Heart left ventricle (tissue), 16 donors: ENCODE results near the gene RNF4. TPM values are rescaled to one million over a fixed set of nuclear protein-coding genes. Genes with fewer than 3 reads are reported as not detected.

ENCODE experiments used
- ATAC-seq, 4 donors: fragments of 200-7000 bp; cut with Tn5 transposase; one replicate each; pipeline ENCODE4 v1.9.1; 2020 to 2022; ENCODE audit warnings: moderate library complexity in 4 of 4, mild to moderate bottlenecking in 3 of 4, moderate number of reproducible peaks in 1 of 4
- DNase-seq, 5 donors: peaks; one replicate each; pipeline ENCODE4 v3.0.0-alpha.2; 2020
- H3K27ac ChIP-seq, 12 donors: fragments of 200-600 bp; sonication (generic) in 4 of 12; one replicate each; pipeline versions ENCODE4 v1.5.0 to v1.8.0; 2016 to 2022; ENCODE audit warnings: mild to moderate bottlenecking in 2 of 12
- H3K27me3 ChIP-seq, 9 donors: fragments of 200-600 bp; sonication (generic) in 2 of 9; one replicate each; pipeline versions ENCODE4 v1.5.1 to v1.8.0; 2016 to 2022; ENCODE audit warnings: mild to moderate bottlenecking in 3 of 9
- H3K36me3 ChIP-seq, 9 donors: fragments of 200-600 bp; sonication (generic) in 2 of 9; one replicate each; pipeline versions ENCODE4 v1.5.0 to v1.8.0; 2018 to 2022; ENCODE audit warnings: mild to moderate bottlenecking in 2 of 9
- H3K4me1 ChIP-seq, 12 donors: fragments of 200-600 bp; sonication (generic) in 4 of 12; one replicate each; pipeline versions ENCODE4 v1.5.0 to v1.8.0; 2016 to 2022; ENCODE audit warnings: mild to moderate bottlenecking in 3 of 12
- H3K4me3 ChIP-seq, 12 donors: fragments of 200-600 bp; sonication (generic) in 4 of 12; one replicate each; pipeline versions ENCODE4 v1.5.0 to v1.8.0; 2017 to 2022; ENCODE audit warnings: mild to moderate bottlenecking in 9 of 12, moderate library complexity in 4 of 12
- H3K9me3 ChIP-seq, 12 donors: fragments of 200-600 bp; sonication (generic) in 4 of 12; one replicate each; pipeline versions ENCODE4 v1.5.0 to v1.8.0; 2016 to 2022; ENCODE audit warnings: mild to moderate bottlenecking in 1 of 12
- CTCF ChIP-seq, 12 donors: fragments of 200-600 bp; sonication (generic) in 4 of 12; IDR thresholded peaks; one replicate each; pipeline versions ENCODE4 v1.5.0 to v1.8.0; 2018 to 2022; ENCODE audit warnings: antibody characterized with exemption in 12 of 12, mild to moderate bottlenecking in 5 of 12
- POLR2A ChIP-seq, 2 donors: fragments of 450-650 bp; IDR thresholded peaks; one replicate each; pipeline ENCODE4 v1.6.1; 2017; ENCODE audit warnings: antibody characterized with exemption in 2 of 2, mild to moderate bottlenecking in 2 of 2, moderate library complexity in 2 of 2
- whole genome bisulfite sequencing, 4 donors: extraction: QIAGEN DNeasy Blood & Tissue Kit in 2 of 4; methylation state at CpG; one replicate each; pipeline versions ENCODE4 v1.1.5 to v1.1.7; 2013 to 2018; 5-methylcytosine and 5-hydroxymethylcytosine counted together
- intact Hi-C, 10 donors: fragments of 100-400 bp; cut with DNase I; formaldehyde crosslinking; loops; one replicate each; pipeline versions ENCODE4 v1.11.1 to v1.14.2; 2022
- polyA plus RNA-seq, 2 donors: library from polyadenylated mRNA; stranded (reverse); fragments of 200-250 nt; gene quantifications; one replicate each; pipeline ENCODE4 v1.2.3, GENCODE V29; 2013
- total RNA-seq, 9 donors: library from RNA; depleted of rRNA in 2 of 9; stranded (reverse); fragments of >200 nt in 2 of 9; fragmentation: NEBNext Ultra II Directional in 3 of 9; extraction: Animal tissue kit (Norgen Biotek cat#: 25700) in 3 of 9; gene quantifications; one replicate each; pipeline versions ENCODE4 v1.1.0 to v1.2.4, GENCODE V29; 2016 to 2023
- donor health status: ischemic (EF 13 %, LVEDD 7.1; RV severe dilation, severe dysfunction).
- donor health status: healthy with polysubstance abuse.
- donor health status: DM: no; HTN: yes; CAD: no.
- donor health status: DM: no; HTN: no; CAD: no.
- donor health status: ischemic (EF 25% LVEDD 6.9; RV normal size, moderate dysfunction).
- donor health status: ischemic (EF 25% LVEDD 5.7; RV mildly dilated, moderate dysfunction).
- donor health status: healthy.
- donor health status: DM: yes; HTN: yes; CAD: no.
- donor health status: ischemic (EF 35%, LVEDD 5.7; RV mildly dilated, moderate dysfunction).
- donor health status: nonischemic (EF 11% LVEDD 7.7; RV severe dilation, severe dysfunction).
- donor health status: DM: yes; HTN: yes; CAD: no.
- donor health status: PGD.
- donor health status: ischemic (EF 29% LVEDD 5.4; RV normal size, mild dysfunction).
- donor health status: nonischemic (EF 23%, LVEDD 6.1; RV moderate dilation, normal function).

The RNF4 gene
- total and polyA plus RNA-seq, 11 donors, result 10.6 to 45.7 (median 30.8) TPM

DNA sequence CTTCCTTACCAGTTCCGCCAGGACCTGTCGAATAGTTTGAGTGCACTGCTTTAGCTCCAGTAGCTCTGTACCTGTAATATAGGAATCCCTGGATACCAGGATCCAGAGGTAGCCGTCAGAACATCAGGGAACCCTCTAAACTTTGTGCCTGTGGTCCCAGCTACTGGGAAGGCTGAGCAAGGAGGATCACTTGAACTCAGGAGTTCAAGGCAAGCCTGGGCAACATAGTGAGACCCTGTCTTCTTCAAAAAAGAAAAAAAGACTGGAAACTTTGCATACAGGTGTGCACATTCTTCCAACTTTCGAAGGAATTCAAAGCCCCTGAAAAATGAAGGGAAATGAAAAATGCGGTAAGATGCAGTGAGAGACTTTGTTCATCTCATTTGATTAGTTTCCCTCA is 34.9 kb downstream of the RNF4 start:
- intact Hi-C loops, result no loop called here
- Histone ChIP-seq H3K36me3 (peaks cover 0 to 85% (median 60%) of the 10 kb centered on the region in 9 donors), H3K27ac (no peak overlapping the region), H3K27me3 (no peaks in the 10 kb centered on the region), H3K4me3 (no peak overlapping the region), H3K9me3 (no peaks in the 10 kb centered on the region), H3K4me1 (peaks cover 0 to 5% (median 0%) of the 10 kb centered on the region in 12 donors)
- no peak for DNase-seq
- TF ChIP-seq CTCF (IDR thresholded peaks at IDR 0.05) (no peak), POLR2A (IDR thresholded peaks at IDR 0.05) (no peak)
- 91 to 98% (median 95%) methylated on average over 5 of the region's 5 CpGs for WGBS, 4 donors
- ATAC-seq, result no peak

- WGBS, 4 donors, result 87 to 93% (median 90%) methylated on average over 4 of the region's 4 CpGs
- H3K9me3 ChIP-seq, result no peaks in the 10 kb centered on the region
- H3K4me3 ChIP-seq, result no peak overlapping the region
- DNase-seq (no peak), ATAC-seq (no peak)
- peaks cover 0 to 82% (median 51%) of the 10 kb centered on the region in 9 donors for H3K36me3 ChIP-seq
- H3K4me1 ChIP-seq, result peaks cover 0 to 5% (median 0%) of the 10 kb centered on the region in 12 donors
- intact Hi-C loops, result no loop called here
- H3K27ac ChIP-seq, result no peak overlapping the region
- TF ChIP-seq POLR2A (IDR thresholded peaks at IDR 0.05), result no peak
- no peak for TF ChIP-seq CTCF (IDR thresholded peaks at IDR 0.05)
- no peaks in the 10 kb centered on the region for H3K27me3 ChIP-seq
These were observed 38.4 kb downstream of the RNF4 start for GRCh38 chr4:2507259-2507658.

DNA sequence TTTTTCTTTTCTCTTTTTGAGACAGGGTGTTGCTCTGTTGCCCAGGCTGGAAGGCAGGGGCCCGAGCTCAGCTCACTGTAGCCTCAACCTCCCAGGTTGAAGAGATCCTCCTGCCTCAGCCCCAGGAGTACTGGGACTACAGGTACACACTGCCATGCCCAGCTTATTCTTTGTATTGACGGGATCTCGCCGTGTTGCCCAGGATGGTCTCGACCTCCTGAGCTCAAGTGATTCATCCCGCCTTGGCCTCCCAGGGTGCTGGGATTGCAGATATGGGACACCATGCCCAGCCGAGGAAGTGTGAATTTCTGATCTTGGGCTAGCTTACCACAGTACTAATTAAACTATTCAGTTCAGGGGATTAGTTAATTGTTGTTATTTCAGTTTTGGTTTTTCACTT is 38.9 kb downstream of the RNF4 start:
- H3K4me1 ChIP-seq, result peaks cover 0 to 5% (median 0%) of the 10 kb centered on the region in 12 donors
- ATAC-seq (no peak), DNase-seq (no peak)
- no peaks in the 10 kb centered on the region for H3K27me3 ChIP-seq
- TF ChIP-seq POLR2A (IDR thresholded peaks at IDR 0.05) (no peak), CTCF (IDR thresholded peaks at IDR 0.05) (no peak)
- H3K36me3 ChIP-seq, result peaks cover 0 to 84% (median 55%) of the 10 kb centered on the region in 9 donors
- no peak overlapping the region for H3K27ac ChIP-seq
- intact Hi-C loops, result no loop called here
- no peak overlapping the region for H3K4me3 ChIP-seq
- no peaks in the 10 kb centered on the region for H3K9me3 ChIP-seq
- WGBS, 4 donors, result 92 to 94% (median 93%) methylated on average over 7 of the region's 7 CpGs

GRCh38 chr4:2510351-2511259 is 41.7 kb downstream of the RNF4 start:
- Histone ChIP-seq H3K36me3 (peaks cover 0 to 86% (median 72%) of the 10 kb centered on the region in 9 donors), H3K4me3 (no peak overlapping the region)

More at GRCh38 chr4:2510351-2511259, 41.7 kb downstream of the RNF4 start:
- ATAC-seq (no peak), DNase-seq (peak in 1 of 5 donors; percentile 33)
- WGBS, 4 donors, result 80 to 87% (median 84%) methylated on average over 8 to 13 of the region's 13 CpGs
- TF ChIP-seq CTCF (IDR thresholded peaks at IDR 0.05) (no peak), POLR2A (IDR thresholded peaks at IDR 0.05) (no peak)
- intact Hi-C loops, result no loop called here
- Histone ChIP-seq H3K27ac (no peak overlapping the region), H3K9me3 (no peaks in the 10 kb centered on the region), H3K4me1 (peaks cover 0 to 9% (median under 1%) of the 10 kb centered on the region in 12 donors), H3K27me3 (no peaks in the 10 kb centered on the region)
